ENCODE measurements around the gene TMEM127.

TMEM127 gene

DNA sequence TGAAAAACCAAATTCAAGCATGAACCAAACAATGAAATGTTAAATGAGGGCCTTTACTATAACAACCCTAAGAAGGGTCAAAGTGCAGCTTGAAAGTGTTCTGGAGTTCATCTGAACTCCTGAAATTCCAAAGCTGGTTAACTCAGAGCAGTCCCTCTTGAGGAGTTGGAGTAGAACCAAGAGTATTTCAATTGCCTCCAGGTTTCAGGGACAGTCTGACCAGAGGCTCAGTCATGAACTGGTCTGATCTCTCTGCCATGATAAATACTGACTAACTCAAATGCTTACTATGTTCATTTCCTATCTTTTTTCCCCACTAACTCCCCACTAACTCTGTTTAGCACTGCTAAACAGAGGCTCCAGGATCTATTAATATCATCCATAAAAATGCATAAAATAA, 59.9 kb downstream of the TMEM127 start:
- DNase-seq (ENCODE audit: low read depth in 3 of 3) = no peak

GRCh38 chr2:96204836-96205624, 60.8 kb downstream of the TMEM127 start:
- DNase-seq (ENCODE audit: low read depth in 3 of 3) = no peak

DNA sequence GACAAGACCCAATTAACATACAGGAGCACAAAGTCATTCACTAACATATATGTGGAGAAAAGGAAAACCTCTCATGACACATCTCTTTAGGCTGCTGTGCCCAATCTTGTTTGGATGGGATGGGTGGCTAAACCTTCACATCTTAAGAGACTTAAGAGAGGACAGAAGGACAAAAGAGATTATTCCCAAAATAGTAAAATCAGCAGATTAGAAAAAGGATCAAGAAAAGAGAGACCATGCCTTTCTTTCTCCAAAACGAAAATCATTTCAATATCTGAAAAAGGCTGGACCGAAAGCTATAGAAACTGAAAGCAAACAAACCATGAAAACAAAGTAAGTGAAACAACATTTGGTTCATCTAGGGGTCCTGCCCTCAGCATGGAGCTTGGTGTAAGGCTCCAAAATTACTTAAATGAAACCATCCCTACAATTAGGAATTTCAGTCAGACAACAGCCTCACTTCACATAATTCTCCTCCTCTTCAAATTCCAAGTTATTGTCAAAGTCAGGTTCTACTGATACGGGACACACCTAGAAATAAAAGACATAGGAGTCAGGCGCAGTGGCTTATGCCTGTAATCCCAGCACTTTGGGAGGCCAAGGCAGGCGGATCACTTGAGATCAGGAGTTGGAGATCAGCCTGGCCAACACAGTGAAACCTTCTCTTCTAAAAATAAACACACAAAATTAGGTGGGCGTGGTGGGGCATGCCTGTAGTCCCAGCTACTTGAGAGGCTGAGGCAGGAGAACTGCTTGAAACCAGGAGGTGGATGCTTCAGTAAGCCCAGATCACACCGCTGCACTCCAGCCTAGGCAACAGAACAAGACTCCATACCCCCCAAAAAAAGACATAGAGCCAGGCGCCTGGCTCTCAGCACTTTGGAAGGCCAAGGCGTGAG, 62.4 kb downstream of the TMEM127 start:
- no peak for DNase-seq (ENCODE audit: low read depth in 3 of 3)

DNA sequence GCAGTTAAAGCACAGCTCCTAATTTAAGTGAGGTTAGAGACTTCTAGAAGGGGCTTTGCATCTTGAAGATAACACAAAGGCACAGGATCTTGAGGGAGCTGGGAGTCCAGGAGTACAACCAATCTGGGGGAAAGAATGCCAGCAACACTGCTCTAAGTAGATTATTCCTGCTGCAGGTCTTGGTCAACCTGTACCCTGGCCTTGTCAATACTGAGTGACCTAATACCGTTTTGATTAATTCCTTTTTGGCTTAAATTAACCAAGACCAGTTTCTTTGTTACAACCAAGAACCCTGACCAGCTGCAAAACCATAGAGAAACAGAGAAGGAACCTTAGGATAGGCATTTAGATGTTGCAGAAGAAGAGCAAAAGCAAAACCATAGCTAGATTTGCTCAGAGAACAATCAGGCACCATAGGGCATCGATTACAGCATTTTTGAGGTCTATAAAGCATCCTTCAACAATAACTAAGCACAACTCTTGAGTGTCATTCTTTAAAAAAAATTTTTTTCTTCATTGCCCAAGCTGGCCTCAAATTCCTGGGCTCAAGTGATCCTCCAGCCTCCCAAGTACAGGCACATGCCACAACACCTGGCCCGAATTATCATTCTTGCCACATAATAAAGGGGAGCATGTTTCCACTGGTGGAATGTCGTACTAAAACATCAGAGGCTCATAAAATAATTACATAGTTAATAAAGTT, 63.5 kb downstream of the TMEM127 start:
- no peak for DNase-seq (ENCODE audit: low read depth in 3 of 3)

GRCh38 chr2:96201338-96201737, 64.5 kb downstream of the TMEM127 start:
- DNase-seq (ENCODE audit: low read depth in 3 of 3) = no peak

GRCh38 chr2:96198921-96199320, 66.9 kb downstream of the TMEM127 start:
- no peak for DNase-seq (ENCODE audit: low read depth in 3 of 3)

Data from stimulated activated CD4-positive, alpha-beta T cell treated with anti-CD3 and anti-CD28 coated beads, TNF-alpha, amount 100 ng/mL, for 48 hours (primary cell).